Ramos (cell line): ENCODE data around the gene DCDC2B.
"Not testable (repeated sequence)": the region's sequence is repeated elsewhere in the genome, so short reads cannot be mapped to it uniquely, and the experiment has no call there.

ENCODE experiments used
- in situ Hi-C: fragments of 300-500 bp; cut with MboI; formaldehyde crosslinking; loops from one replicate; pipeline ENCODE4 v1.14.3; 2022; ENCODE audit warnings: low sequenced_read_pairs; ENCODE audit not compliant: unreplicated experiment

DCDC2B gene

DNA sequence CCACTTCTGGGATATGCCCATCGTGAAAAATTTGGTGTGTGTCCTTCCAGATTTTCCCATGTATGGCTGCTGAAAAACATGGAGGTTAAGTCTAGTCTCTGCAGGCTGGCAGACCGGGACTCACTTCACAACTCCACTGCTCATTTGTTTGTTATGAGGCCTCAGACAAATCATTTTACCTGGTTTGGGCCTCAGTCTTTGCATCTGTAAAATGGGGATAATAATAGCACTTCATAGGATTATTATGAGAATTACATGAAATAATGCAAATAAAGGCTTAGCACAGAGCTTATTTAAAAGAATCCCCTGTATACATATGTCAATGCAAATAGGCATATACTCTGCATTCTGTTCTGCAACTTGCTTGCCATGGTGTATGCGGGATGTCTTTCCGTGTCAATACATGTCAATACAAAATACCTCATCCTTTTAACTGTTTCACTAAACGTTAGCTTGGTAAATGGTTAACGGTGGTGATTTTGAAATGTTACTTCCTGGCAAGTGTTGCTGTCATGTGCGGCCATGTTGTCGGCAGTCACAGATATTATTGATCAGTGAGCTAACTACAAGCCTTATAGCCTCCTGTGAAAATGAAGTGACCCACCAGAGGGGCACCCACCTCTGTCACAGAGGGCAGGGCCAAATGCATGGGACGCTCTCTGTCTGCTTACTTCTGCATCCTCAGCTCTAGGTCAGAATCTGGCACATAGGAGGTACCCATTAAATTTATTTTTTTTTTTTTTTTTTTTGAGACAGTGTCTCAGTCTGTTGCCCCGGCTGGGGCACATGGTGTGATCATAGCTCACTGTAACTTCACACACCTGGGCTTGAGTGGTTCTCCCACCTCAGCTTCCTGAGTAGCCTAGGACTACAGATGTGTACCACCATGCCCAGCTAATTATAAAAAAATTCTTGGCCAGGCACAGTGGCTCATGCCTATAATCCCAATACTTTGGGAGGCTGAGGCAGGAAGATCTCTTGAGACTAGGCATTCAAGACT lies 46.5 kb downstream of the DCDC2B start:
- in situ Hi-C loops: no loop called here

DNA sequence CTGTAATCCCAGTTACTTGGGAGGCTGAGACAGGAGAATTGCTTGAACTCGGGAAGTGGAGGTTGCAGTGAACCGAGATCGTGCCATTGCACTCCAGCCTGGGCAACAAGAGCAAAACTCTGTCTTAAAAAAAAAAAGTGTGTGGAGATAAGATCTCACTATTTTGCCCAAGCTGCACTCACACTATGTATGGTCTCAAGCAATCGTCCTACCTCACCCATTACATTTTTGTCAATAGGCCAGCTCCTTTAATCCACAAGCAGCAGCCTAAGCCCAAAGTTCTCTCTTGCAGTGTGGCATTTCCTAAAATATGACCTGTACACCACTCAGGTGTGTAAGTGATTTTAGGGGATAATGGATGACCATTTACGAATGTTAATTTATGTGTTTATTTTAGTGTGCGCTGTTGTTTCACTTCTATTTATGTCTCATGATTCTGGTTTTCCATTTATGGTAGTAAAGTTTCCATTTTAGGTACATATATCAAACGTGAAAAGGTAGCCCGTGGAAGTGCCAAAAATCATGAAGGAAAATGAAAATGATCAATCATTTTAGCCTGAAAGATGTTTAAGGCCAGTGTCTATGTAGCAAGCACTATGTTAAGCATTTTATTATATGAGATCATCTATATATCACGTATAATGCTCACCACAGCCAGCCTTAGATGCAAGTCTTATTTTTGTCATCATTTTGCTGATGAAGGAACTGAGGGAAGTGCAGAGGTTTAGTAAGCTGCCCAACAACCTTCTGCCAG lies 47.8 kb downstream of the DCDC2B start:
- in situ Hi-C loops: no loop called here

- in situ Hi-C loops: no loop called here
Measured at GRCh38 chr1:32257227-32257508, 48.3 kb downstream of the DCDC2B start.

DNA sequence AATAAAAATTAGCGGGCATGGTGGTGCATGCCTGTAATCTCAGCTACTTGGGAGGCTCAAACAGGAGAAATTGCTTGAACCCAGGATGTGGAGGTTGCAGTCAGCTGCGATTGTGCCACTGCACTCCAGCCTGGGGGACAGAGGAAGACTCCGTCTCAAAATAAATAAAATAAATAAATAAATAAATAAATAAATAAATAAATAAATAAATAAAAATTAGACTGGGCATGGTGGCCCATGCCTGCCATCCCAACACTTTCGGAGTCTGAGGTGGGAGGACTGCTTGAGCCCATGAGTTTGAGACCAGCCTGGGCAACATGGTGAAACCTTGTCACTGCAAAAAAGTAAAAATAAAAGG lies 54.3 kb downstream of the DCDC2B start:
- in situ Hi-C loops: not testable (repeated sequence)

- in situ Hi-C loops: no loop called here
Measured at GRCh38 chr1:32263744-32264143, 54.9 kb downstream of the DCDC2B start.
